ENCODE measurements around the gene PLP1.
"Not testable (repeated sequence)": the region's sequence is repeated elsewhere in the genome, so short reads cannot be mapped to it uniquely, and the experiment has no call there.

Gene PLP1

GRCh38 chrX:103780336-103781061 is 3.9 kb downstream of the PLP1 start:
- no peak for DNase-seq (ENCODE audit: low read depth in 2 of 2, low spot score in 1 of 2)

- DNase-seq (ENCODE audit: low read depth in 2 of 2, low spot score in 1 of 2), result no peak
Observed at GRCh38 chrX:103781062-103781402, 4.4 kb downstream of the PLP1 start.

GRCh38 chrX:103781706-103782105 is 5.1 kb downstream of the PLP1 start:
- no peak for DNase-seq (ENCODE audit: low read depth in 2 of 2, low spot score in 1 of 2)

- DNase-seq (ENCODE audit: low read depth in 2 of 2, low spot score in 1 of 2), result no peak
Observed at GRCh38 chrX:103782640-103783039, 6.0 kb downstream of the PLP1 start.

GRCh38 chrX:103783196-103783595 is 6.6 kb downstream of the PLP1 start:
- no peak for DNase-seq (ENCODE audit: low read depth in 2 of 2, low spot score in 1 of 2)

GRCh38 chrX:103783971-103784370 is 7.3 kb downstream of the PLP1 start:
- no peak for DNase-seq (ENCODE audit: low read depth in 2 of 2, low spot score in 1 of 2)

GRCh38 chrX:103789004-103789403 is 12.4 kb downstream of the PLP1 start:
- no peak for DNase-seq (ENCODE audit: low read depth in 2 of 2, low spot score in 1 of 2)

- no peak for DNase-seq (ENCODE audit: low read depth in 2 of 2, low spot score in 1 of 2)
Observed at GRCh38 chrX:103791228-103791627, 14.6 kb downstream of the PLP1 start.

GRCh38 chrX:103791826-103792485 is 15.3 kb downstream of the PLP1 start:
- no peak for DNase-seq (ENCODE audit: low read depth in 2 of 2, low spot score in 1 of 2)

- no peak for DNase-seq (ENCODE audit: low read depth in 2 of 2, low spot score in 1 of 2)
Observed at GRCh38 chrX:103792916-103793544, 16.4 kb downstream of the PLP1 start.

- DNase-seq (ENCODE audit: low read depth in 2 of 2, low spot score in 1 of 2), result no peak
Observed at GRCh38 chrX:103793545-103793940, 16.9 kb downstream of the PLP1 start.

- no peak for DNase-seq (ENCODE audit: low read depth in 2 of 2, low spot score in 1 of 2)
Observed at GRCh38 chrX:103794119-103794518, 17.5 kb downstream of the PLP1 start.

- DNase-seq (ENCODE audit: low read depth in 2 of 2, low spot score in 1 of 2), result no peak
Observed at GRCh38 chrX:103797691-103798090, 21.1 kb downstream of the PLP1 start.

GRCh38 chrX:103800318-103800717 is 23.7 kb downstream of the PLP1 start:
- DNase-seq (ENCODE audit: low read depth in 2 of 2, low spot score in 1 of 2), result no peak

GRCh38 chrX:103805860-103806259 is 29.2 kb downstream of the PLP1 start:
- no peak for DNase-seq (ENCODE audit: low read depth in 2 of 2, low spot score in 1 of 2)

- no peak for DNase-seq (ENCODE audit: low read depth in 2 of 2, low spot score in 1 of 2)
Observed at GRCh38 chrX:103806862-103807474, 30.3 kb downstream of the PLP1 start.

GRCh38 chrX:103811858-103812257 is 35.2 kb downstream of the PLP1 start:
- no peak for DNase-seq (ENCODE audit: low read depth in 2 of 2, low spot score in 1 of 2)

GRCh38 chrX:103817101-103817500 is 40.5 kb downstream of the PLP1 start:
- DNase-seq (ENCODE audit: low read depth in 2 of 2, low spot score in 1 of 2), result not testable (repeated sequence)

- DNase-seq (ENCODE audit: low read depth in 2 of 2, low spot score in 1 of 2), result no peak
Observed at GRCh38 chrX:103817502-103817901, 40.9 kb downstream of the PLP1 start.

- no peak for DNase-seq (ENCODE audit: low read depth in 2 of 2, low spot score in 1 of 2)
Observed at GRCh38 chrX:103818842-103819619, 42.4 kb downstream of the PLP1 start.

GRCh38 chrX:103820802-103821201 is 44.2 kb downstream of the PLP1 start:
- not testable (repeated sequence) for DNase-seq (ENCODE audit: low read depth in 2 of 2, low spot score in 1 of 2)
